ENCODE results near the gene SH3YL1.

SH3YL1 gene

GRCh38 chr2:203984-204383, 59.8 kb downstream of the SH3YL1 start:
- no peak overlapping the region for H3K27ac ChIP-seq
- no peaks in the 10 kb centered on the region for H3K36me3 ChIP-seq
- H3K4me3 ChIP-seq, result no peak overlapping the region
- no peaks in the 10 kb centered on the region for H3K9me3 ChIP-seq
- H3K4me1 ChIP-seq, result peaks cover 0 to 27% (median 16%) of the 10 kb centered on the region in 4 donors
- H3K27me3 ChIP-seq, result peaks cover 0 to 3% of the 10 kb centered on the region in 2 donors
- intact Hi-C loops (cut with DNase I; ENCODE audit: low total_unique reads), result no loop called here
- TF ChIP-seq CTCF (IDR thresholded peaks at IDR 0.05), result no peak
- DNase-seq, result no peak

- no peaks in the 10 kb centered on the region for H3K9me3 ChIP-seq
These were observed 60.4 kb downstream of the SH3YL1 start for GRCh38 chr2:203401-203800.

DNA sequence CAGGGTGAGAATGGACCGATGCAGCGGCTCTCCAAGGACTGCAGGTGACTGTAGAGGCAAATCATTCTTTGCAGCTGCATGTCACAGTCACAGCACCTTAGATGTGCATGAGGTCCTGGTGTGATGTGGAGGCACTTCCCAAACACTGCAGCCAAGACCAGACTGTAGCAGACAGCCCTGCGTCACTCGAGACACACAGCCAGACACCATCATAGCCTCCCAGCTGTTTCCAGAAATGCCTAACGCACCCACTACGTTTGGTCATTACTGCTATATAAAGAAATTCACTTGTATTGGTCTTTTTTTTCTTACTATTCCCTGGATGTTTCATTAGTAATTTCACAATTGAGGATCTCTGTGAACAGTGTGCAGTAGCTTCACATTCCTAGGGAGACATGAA, 60.9 kb downstream of the SH3YL1 start:
- no peak for TF ChIP-seq CTCF (IDR thresholded peaks at IDR 0.05)
- intact Hi-C loops (cut with DNase I; ENCODE audit: low total_unique reads), result no loop called here
- no peak overlapping the region for H3K4me3 ChIP-seq
- peak overlapping the region in 1 of 2 donors; percentile 51 for H3K27ac ChIP-seq
- peaks cover 0 to 32% (median 16%) of the 10 kb centered on the region in 4 donors for H3K4me1 ChIP-seq
- peaks cover 0 to 1% of the 10 kb centered on the region in 2 donors for H3K27me3 ChIP-seq
- DNase-seq, result peak in 1 of 2 donors; percentile 67
- no peaks in the 10 kb centered on the region for H3K9me3 ChIP-seq
- H3K36me3 ChIP-seq, result no peaks in the 10 kb centered on the region

More at GRCh38 chr2:203401-203800, 60.4 kb downstream of the SH3YL1 start:
- no peak for DNase-seq
- TF ChIP-seq CTCF (IDR thresholded peaks at IDR 0.05), result no peak
- Histone ChIP-seq H3K27ac (peak overlapping the region in 1 of 2 donors; percentile 2), H3K4me3 (no peak overlapping the region), H3K36me3 (no peaks in the 10 kb centered on the region), H3K4me1 (peaks cover 0 to 32% (median 16%) of the 10 kb centered on the region in 4 donors), H3K27me3 (peaks cover 0 to 3% of the 10 kb centered on the region in 2 donors)
- intact Hi-C loops (cut with DNase I; ENCODE audit: low total_unique reads), result no loop called here

DNA sequence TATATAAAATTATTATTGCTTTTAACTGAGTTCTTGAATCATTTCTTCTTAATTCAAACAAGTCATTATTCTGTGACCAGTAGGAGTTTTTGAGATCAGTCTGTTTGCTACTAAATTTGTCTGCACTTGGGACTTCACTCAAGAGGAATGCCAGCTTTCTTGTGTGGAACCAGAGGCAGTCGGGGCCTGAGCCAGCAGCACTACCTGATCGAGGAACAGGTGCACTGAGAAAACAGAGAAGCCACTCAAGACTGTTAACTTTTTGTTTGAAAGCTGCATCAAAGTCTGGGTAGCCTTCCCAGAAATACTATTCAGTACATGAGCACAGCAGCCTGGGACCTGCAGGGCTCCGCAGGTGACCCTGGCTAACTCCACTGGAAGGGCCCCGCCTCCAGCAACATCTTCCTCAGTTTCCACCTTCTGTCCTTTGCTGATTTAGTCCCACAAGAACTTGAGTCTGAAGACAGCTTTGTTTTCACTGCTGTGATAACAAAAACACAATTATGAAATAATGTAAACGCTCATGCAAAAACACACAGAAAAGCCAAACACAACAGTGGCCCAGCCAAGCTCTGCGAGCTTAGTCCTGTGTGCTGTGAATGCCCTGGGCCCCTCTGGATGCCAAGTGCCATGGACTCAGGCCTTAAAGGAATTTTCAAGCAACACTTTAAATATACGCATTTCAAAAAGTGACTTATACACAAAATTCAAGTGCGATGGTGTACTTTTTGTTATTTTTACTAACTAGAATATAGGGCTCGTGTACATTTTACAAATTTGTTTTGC, 62.0 kb downstream of the SH3YL1 start:
- Histone ChIP-seq H3K4me1 (peaks cover 0 to 33% (median 16%) of the 10 kb centered on the region in 4 donors), H3K36me3 (no peaks in the 10 kb centered on the region), H3K4me3 (no peak overlapping the region), H3K9me3 (no peaks in the 10 kb centered on the region), H3K27me3 (no peaks in the 10 kb centered on the region), H3K27ac (peak overlapping the region; percentile 51 to 59)
- TF ChIP-seq CTCF (IDR thresholded peaks at IDR 0.05), result no peak
- DNase-seq, result peak in 1 of 2 donors; percentile 74
- intact Hi-C loops (cut with DNase I; ENCODE audit: low total_unique reads), result no loop called here

GRCh38 chr2:199041-199966, 64.5 kb downstream of the SH3YL1 start:
- Histone ChIP-seq H3K4me3 (no peak overlapping the region), H3K4me1 (peaks cover 0 to 54% (median 25%) of the 10 kb centered on the region in 4 donors), H3K36me3 (no peaks in the 10 kb centered on the region), H3K9me3 (no peaks in the 10 kb centered on the region), H3K27me3 (no peaks in the 10 kb centered on the region), H3K27ac (peak overlapping the region; percentile 16 to 30)
- DNase-seq, result no peak
- TF ChIP-seq CTCF (IDR thresholded peaks at IDR 0.05), result no peak
- intact Hi-C loops (cut with DNase I; ENCODE audit: low total_unique reads), result no loop called here

Data from tibial artery (tissue), 4 donors.